Measurements from ENCODE around the gene TNPO2.

The TNPO2 gene

GRCh38 chr19:12676384-12676792 is 47.3 kb downstream of the TNPO2 start:
- peak; percentile 70 to 71 for DNase-seq (ENCODE audit: low read depth in 2 of 2)

- DNase-seq (ENCODE audit: low read depth in 2 of 2) = no peak
Measured at GRCh38 chr19:12675940-12676339, 47.8 kb downstream of the TNPO2 start.

- DNase-seq (ENCODE audit: low read depth in 2 of 2) = no peak
Measured at GRCh38 chr19:12675399-12675798, 48.3 kb downstream of the TNPO2 start.

GRCh38 chr19:12672744-12673143 is 51.0 kb downstream of the TNPO2 start:
- DNase-seq (ENCODE audit: low read depth in 2 of 2) = no peak

GRCh38 chr19:12670159-12670928 is 53.4 kb downstream of the TNPO2 start:
- DNase-seq (ENCODE audit: low read depth in 2 of 2) = no peak

GRCh38 chr19:12669270-12670158 is 54.2 kb downstream of the TNPO2 start:
- DNase-seq (ENCODE audit: low read depth in 2 of 2) = peak; percentile 52 to 54

GRCh38 chr19:12668932-12669269 is 54.8 kb downstream of the TNPO2 start:
- DNase-seq (ENCODE audit: low read depth in 2 of 2) = peak; percentile 38 to 53

- no peak for DNase-seq (ENCODE audit: low read depth in 2 of 2)
Measured at GRCh38 chr19:12668346-12668745, 55.4 kb downstream of the TNPO2 start.

GRCh38 chr19:12667731-12668302 is 55.9 kb downstream of the TNPO2 start:
- DNase-seq (ENCODE audit: low read depth in 2 of 2) = no peak

GRCh38 chr19:12666265-12667048 is 57.3 kb downstream of the TNPO2 start, which contains the start of the genes MAN2B1 and WDR83:
Gene MAN2B1 (minus strand): TSS chr19:12666742. CDS start chr19:12666701, 41 bp downstream.
Gene WDR83 (plus strand): TSS chr19:12666807. CDS start chr19:12669791, 2,984 bp downstream.
- peak; percentile 53 to 56 for DNase-seq (ENCODE audit: low read depth in 2 of 2)

- no peak for DNase-seq (ENCODE audit: low read depth in 2 of 2)
Measured at GRCh38 chr19:12665671-12666264, 58.0 kb downstream of the TNPO2 start.

- DNase-seq (ENCODE audit: low read depth in 2 of 2) = no peak
Measured at GRCh38 chr19:12665281-12665573, 58.5 kb downstream of the TNPO2 start.

- no peak for DNase-seq (ENCODE audit: low read depth in 2 of 2)
Measured at GRCh38 chr19:12664406-12665280, 59.1 kb downstream of the TNPO2 start.

- no peak for DNase-seq (ENCODE audit: low read depth in 2 of 2)
Measured at GRCh38 chr19:12660980-12661379, 62.8 kb downstream of the TNPO2 start.

- no peak for DNase-seq (ENCODE audit: low read depth in 2 of 2)
Measured at GRCh38 chr19:12657966-12658365, 65.8 kb downstream of the TNPO2 start.

GRCh38 chr19:12656899-12657571 is 66.7 kb downstream of the TNPO2 start:
- DNase-seq (ENCODE audit: low read depth in 2 of 2) = no peak

- DNase-seq (ENCODE audit: low read depth in 2 of 2) = no peak
Measured at GRCh38 chr19:12655546-12655945, 68.2 kb downstream of the TNPO2 start.

GRCh38 chr19:12652219-12652618 is 71.5 kb downstream of the TNPO2 start:
- DNase-seq (ENCODE audit: low read depth in 2 of 2) = no peak

GRCh38 chr19:12649941-12650340 is 73.8 kb downstream of the TNPO2 start:
- no peak for DNase-seq (ENCODE audit: low read depth in 2 of 2)
